ENCODE data around the gene TMEM38A.

DNA sequence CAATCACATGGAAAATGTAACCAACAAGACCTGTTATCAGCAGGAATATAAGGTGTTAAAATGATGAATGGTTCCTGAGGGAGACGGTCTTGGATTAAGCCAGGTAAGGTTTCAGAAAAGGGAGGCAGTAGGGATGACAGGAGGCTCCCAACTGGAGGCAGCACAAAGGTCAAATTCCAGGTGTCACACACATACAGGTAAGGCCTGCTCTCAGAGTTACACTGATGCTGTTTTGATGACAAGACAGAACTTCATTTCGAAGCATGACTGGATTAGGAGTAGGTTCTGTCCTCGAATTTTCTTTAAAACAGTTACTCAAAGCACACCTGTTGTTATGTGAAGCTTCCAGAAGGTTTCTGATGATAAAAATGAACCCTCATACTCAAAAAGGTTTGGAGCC is 40.4 kb upstream of the TMEM38A start:
- TF ChIP-seq, protein P1, sequence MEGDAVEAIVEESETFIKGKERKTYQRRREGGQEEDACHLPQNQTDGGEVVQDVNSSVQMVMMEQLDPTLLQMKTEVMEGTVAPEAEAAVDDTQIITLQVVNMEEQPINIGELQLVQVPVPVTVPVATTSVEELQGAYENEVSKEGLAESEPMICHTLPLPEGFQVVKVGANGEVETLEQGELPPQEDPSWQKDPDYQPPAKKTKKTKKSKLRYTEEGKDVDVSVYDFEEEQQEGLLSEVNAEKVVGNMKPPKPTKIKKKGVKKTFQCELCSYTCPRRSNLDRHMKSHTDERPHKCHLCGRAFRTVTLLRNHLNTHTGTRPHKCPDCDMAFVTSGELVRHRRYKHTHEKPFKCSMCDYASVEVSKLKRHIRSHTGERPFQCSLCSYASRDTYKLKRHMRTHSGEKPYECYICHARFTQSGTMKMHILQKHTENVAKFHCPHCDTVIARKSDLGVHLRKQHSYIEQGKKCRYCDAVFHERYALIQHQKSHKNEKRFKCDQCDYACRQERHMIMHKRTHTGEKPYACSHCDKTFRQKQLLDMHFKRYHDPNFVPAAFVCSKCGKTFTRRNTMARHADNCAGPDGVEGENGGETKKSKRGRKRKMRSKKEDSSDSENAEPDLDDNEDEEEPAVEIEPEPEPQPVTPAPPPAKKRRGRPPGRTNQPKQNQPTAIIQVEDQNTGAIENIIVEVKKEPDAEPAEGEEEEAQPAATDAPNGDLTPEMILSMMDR (IDR thresholded peaks at IDR 0.05) = no peak
- TF ChIP-seq ZFX (IDR thresholded peaks at IDR 0.05; ENCODE audit: borderline replicate concordance) = no peak
